Skeletal muscle satellite cell (primary cell): ENCODE results near the gene STAG1. TPM values are rescaled to one million over a fixed set of nuclear protein-coding genes. Genes with fewer than 3 reads are reported as not detected.

ENCODE experiments used
- H3K27me3 ChIP-seq: 2 replicates; pipeline ENCODE4 v1.7.0; 2013; ENCODE audit warnings: low read length; ENCODE audit not compliant: control insufficient read depth, insufficient read depth
- H3K36me3 ChIP-seq: 2 replicates; pipeline ENCODE4 v1.7.0; 2013; ENCODE audit warnings: mild to moderate bottlenecking, control low read depth, low read length; ENCODE audit not compliant: insufficient read depth
- H3K4me1 ChIP-seq: 2 replicates; pipeline ENCODE4 v1.7.0; 2013; ENCODE audit warnings: low read length; ENCODE audit not compliant: control insufficient read depth, insufficient read depth
- H3K4me2 ChIP-seq: 2 replicates; pipeline ENCODE4 v1.7.0; 2013; ENCODE audit warnings: mild to moderate bottlenecking, low read length
- H3K4me3 ChIP-seq: 2 replicates; pipeline ENCODE4 v1.7.0; 2013; ENCODE audit warnings: low read length
- H3K9ac ChIP-seq: 2 replicates; pipeline ENCODE4 v1.7.0; 2013; ENCODE audit warnings: mild to moderate bottlenecking, low read depth, low read length, moderate library complexity
- H3K9me3 ChIP-seq: replicated peaks from 2 replicates; pipeline ENCODE4 v1.7.0; 2013; ENCODE audit warnings: mild to moderate bottlenecking, control low read depth, low read length
- small RNA-seq: library from RNA; depleted of rRNA; stranded (forward); fragments of <200 nt; gene quantifications from one replicate; pipeline ENCODE3, GENCODE V24; 2012

Gene STAG1

GRCh38 chr3:136305879-136306278 lies 446.3 kb downstream of the STAG1 start:
- Histone ChIP-seq H3K4me1 (no peaks in the 10 kb centered on the region), H3K4me2 (no peak overlapping the region), H3K4me3 (no peak overlapping the region), H3K27me3 (no peaks in the 10 kb centered on the region), H3K9me3 (no peaks in the 10 kb centered on the region), H3K9ac (no peak overlapping the region), H3K36me3 (peaks cover 4% of the 10 kb centered on the region)

- H3K4me1 ChIP-seq, result no peaks in the 10 kb centered on the region
- H3K4me3 ChIP-seq, result no peak overlapping the region
- no peak overlapping the region for H3K4me2 ChIP-seq
- no peak overlapping the region for H3K9ac ChIP-seq
- H3K9me3 ChIP-seq, result no peaks in the 10 kb centered on the region
- H3K36me3 ChIP-seq, result peaks cover 18% of the 10 kb centered on the region
- H3K27me3 ChIP-seq, result no peaks in the 10 kb centered on the region
Measured at GRCh38 chr3:136300444-136300843, 451.7 kb downstream of the STAG1 start.

GRCh38 chr3:136297826-136298225 lies 454.4 kb downstream of the STAG1 start:
- peaks cover 27% of the 10 kb centered on the region for H3K36me3 ChIP-seq

GRCh38 chr3:136296960-136297359 lies 455.2 kb downstream of the STAG1 start:
- H3K4me1 ChIP-seq, result no peaks in the 10 kb centered on the region
- H3K4me3 ChIP-seq, result no peak overlapping the region
- H3K36me3 ChIP-seq, result peaks cover 27% of the 10 kb centered on the region
- H3K9me3 ChIP-seq, result no peaks in the 10 kb centered on the region
- no peak overlapping the region for H3K9ac ChIP-seq
- H3K4me2 ChIP-seq, result no peak overlapping the region
- no peaks in the 10 kb centered on the region for H3K27me3 ChIP-seq

More at GRCh38 chr3:136297826-136298225, 454.4 kb downstream of the STAG1 start:
- Histone ChIP-seq H3K9me3 (no peaks in the 10 kb centered on the region), H3K9ac (no peak overlapping the region), H3K4me2 (no peak overlapping the region), H3K4me1 (no peaks in the 10 kb centered on the region), H3K4me3 (no peak overlapping the region), H3K27me3 (no peaks in the 10 kb centered on the region)

GRCh38 chr3:136294176-136294575 lies 458.0 kb downstream of the STAG1 start:
- H3K9ac ChIP-seq, result no peak overlapping the region
- no peaks in the 10 kb centered on the region for H3K9me3 ChIP-seq
- H3K27me3 ChIP-seq, result no peaks in the 10 kb centered on the region
- peaks cover 14% of the 10 kb centered on the region for H3K36me3 ChIP-seq
- no peaks in the 10 kb centered on the region for H3K4me1 ChIP-seq
- H3K4me3 ChIP-seq, result no peak overlapping the region
- H3K4me2 ChIP-seq, result no peak overlapping the region

GRCh38 chr3:136293279-136293678 lies 458.9 kb downstream of the STAG1 start:
- Histone ChIP-seq H3K9ac (no peak overlapping the region), H3K9me3 (no peaks in the 10 kb centered on the region), H3K36me3 (peaks cover 14% of the 10 kb centered on the region), H3K27me3 (no peaks in the 10 kb centered on the region), H3K4me3 (no peak overlapping the region), H3K4me2 (no peak overlapping the region), H3K4me1 (no peaks in the 10 kb centered on the region)

- Histone ChIP-seq H3K4me2 (no peak overlapping the region), H3K4me1 (no peaks in the 10 kb centered on the region), H3K4me3 (no peak overlapping the region), H3K27me3 (no peaks in the 10 kb centered on the region), H3K9ac (no peak overlapping the region), H3K36me3 (peaks cover 9% of the 10 kb centered on the region), H3K9me3 (no peaks in the 10 kb centered on the region)
Measured at GRCh38 chr3:136292500-136292899, 459.7 kb downstream of the STAG1 start.

- H3K4me2 ChIP-seq, result no peak overlapping the region
- no peaks in the 10 kb centered on the region for H3K27me3 ChIP-seq
- H3K9me3 ChIP-seq, result no peaks in the 10 kb centered on the region
- H3K4me1 ChIP-seq, result no peaks in the 10 kb centered on the region
- no peak overlapping the region for H3K4me3 ChIP-seq
- peaks cover 10% of the 10 kb centered on the region for H3K36me3 ChIP-seq
- no peak overlapping the region for H3K9ac ChIP-seq
Measured at GRCh38 chr3:136291302-136291701, 460.9 kb downstream of the STAG1 start.

Small RNA genes lying within 50 kb of the gene (small RNA-seq; reads per million reads assigned to genes)
- gene RNU6-1284P, result not detected
- gene RNU6-789P, result not detected
